IMR-90 (cell line): ENCODE data around the gene HIRA. TPM values are rescaled to one million over a fixed set of nuclear protein-coding genes. Genes with fewer than 3 reads are reported as not detected.

ENCODE experiments used
- ATAC-seq: fragments of 200-7000 bp; cut with Tn5 transposase; 2 replicates; pipeline ENCODE4 v1.9.1; 2020; ENCODE audit warnings: low read depth, mild to moderate bottlenecking, moderate library complexity
- BruUV-seq: library from RNA; stranded (reverse); fragments of 400-500 nt; replicated peaks from 2 replicates; lab custom pipeline; 2021; lab: Mats Ljungman, UMichigan
- CTCF ChIA-PET: fragments of 300-600 bp; formaldehyde crosslinking; extraction: SDS; loops from one replicate; lab custom pipeline; 2021; ENCODE audit warnings: antibody characterized with exemption; lab: Yijun Ruan, JAX
- POLR2A ChIA-PET: fragments of 300-600 bp; sonication (Branson Sonifier 250); formaldehyde crosslinking; loops from one replicate; lab custom pipeline; 2022; ENCODE audit warnings: antibody characterized with exemption; ENCODE audit not compliant: unreplicated experiment; lab: Charles Lee
- DNase-seq: peaks from one replicate; pipeline ENCODE4 v3.0.0; 2013
- H2AFZ ChIP-seq: replicated peaks from 2 replicates; pipeline ENCODE3; 2013; ENCODE audit warnings: low read length, mild to moderate bottlenecking; ENCODE audit not compliant: poor library complexity
- H2AK5ac ChIP-seq: 2 replicates; pipeline ENCODE4 v1.6.1; 2013; ENCODE audit warnings: low read depth, low read length, inconsistent platforms
- H2AK9ac ChIP-seq: replicated peaks from 2 replicates; pipeline ENCODE3; 2013; ENCODE audit warnings: mild to moderate bottlenecking, low read depth, low read length, moderate library complexity; ENCODE audit not compliant: poor library complexity
- H2BK120ac ChIP-seq: 2 replicates; pipeline ENCODE4 v1.6.1; 2013; ENCODE audit warnings: low read depth, low read length, inconsistent platforms
- H2BK15ac ChIP-seq: 3 replicates; pipeline ENCODE4 v1.6.1; 2013; ENCODE audit warnings: low read depth, low read length, inconsistent platforms
- H2BK20ac ChIP-seq: 2 replicates; pipeline ENCODE4 v1.6.1; 2013; ENCODE audit warnings: low read depth, mild to moderate bottlenecking, inconsistent platforms, low read length, moderate library complexity
- H2BK5ac ChIP-seq: 2 replicates; pipeline ENCODE4 v1.6.1; 2013; ENCODE audit warnings: mild to moderate bottlenecking, low read depth, low read length, inconsistent platforms; ENCODE audit not compliant: poor library complexity, severe bottlenecking
- H3K14ac ChIP-seq: replicated peaks from 2 replicates; pipeline ENCODE4 v1.6.1; 2013; ENCODE audit warnings: low read depth, low read length, inconsistent platforms
- H3K18ac ChIP-seq: 2 replicates; pipeline ENCODE4 v1.6.1; 2013; ENCODE audit warnings: low read depth, low read length, control low read depth
- H3K23ac ChIP-seq: 2 replicates; pipeline ENCODE4 v1.6.1; 2013; ENCODE audit warnings: low read depth, low read length, inconsistent platforms
- H3K27ac ChIP-seq: 2 replicates; pipeline ENCODE4 v1.5.1; 2013; ENCODE audit warnings: mild to moderate bottlenecking, control low read depth, low read length; ENCODE audit not compliant: insufficient read depth
- H3K27me3 ChIP-seq: 2 replicates; pipeline ENCODE4 v1.6.1; 2013; ENCODE audit warnings: low read length; ENCODE audit not compliant: control insufficient read depth, insufficient read depth
- H3K36me3 ChIP-seq: 2 replicates; pipeline ENCODE4 v1.6.1; 2013; ENCODE audit warnings: low read length, mixed read lengths; ENCODE audit not compliant: control insufficient read depth, insufficient read depth
- H3K4ac ChIP-seq: 2 replicates; pipeline ENCODE4 v1.6.1; 2013; ENCODE audit warnings: low read depth, low read length, inconsistent platforms
- H3K4me1 ChIP-seq: 2 replicates; pipeline ENCODE4 v1.6.1; 2013; ENCODE audit warnings: low read length, mixed read lengths; ENCODE audit not compliant: control insufficient read depth, insufficient read depth
- H3K4me2 ChIP-seq: 2 replicates; pipeline ENCODE4 v1.6.1; 2013; ENCODE audit warnings: low read depth, mild to moderate bottlenecking, control low read depth, low read length, moderate library complexity
- H3K4me3 ChIP-seq: 2 replicates; pipeline ENCODE4 v1.5.1; 2013; ENCODE audit warnings: low read depth, mild to moderate bottlenecking, control low read depth, low read length, moderate library complexity; ENCODE audit not compliant: insufficient read depth
- H3K56ac ChIP-seq: 2 replicates; pipeline ENCODE4 v1.6.1; 2013; ENCODE audit warnings: low read length, inconsistent platforms; ENCODE audit not compliant: insufficient read depth; ENCODE audit errors: extremely low read depth
- H3K79me1 ChIP-seq, 2 experiments: 2 replicates each; pipeline ENCODE4 v1.6.1; 2013; ENCODE audit warnings: low read length in 2 of 2, inconsistent platforms in 1 of 2, low read depth in 1 of 2
- H3K9ac ChIP-seq: 2 replicates; pipeline ENCODE4 v1.6.1; 2013; ENCODE audit warnings: low read depth, low read length, control low read depth
- H3K9me1 ChIP-seq: 2 replicates; pipeline ENCODE4 v1.6.1; 2013; ENCODE audit warnings: low read length, inconsistent platforms; ENCODE audit not compliant: insufficient read depth
- H3K9me3 ChIP-seq: 2 replicates; pipeline ENCODE4 v1.6.1; 2013; ENCODE audit warnings: low read length; ENCODE audit not compliant: control insufficient read depth, insufficient read depth
- H4K20me1 ChIP-seq: 2 replicates; pipeline ENCODE4 v1.6.1; 2013; ENCODE audit warnings: low read length, inconsistent platforms; ENCODE audit not compliant: insufficient read depth
- H4K5ac ChIP-seq: 2 replicates; pipeline ENCODE4 v1.6.1; 2013; ENCODE audit warnings: mild to moderate bottlenecking, low read depth, low read length, control low read depth
- H4K8ac ChIP-seq, 2 experiments: 2 replicates each; pipeline ENCODE4 v1.6.1; 2013; ENCODE audit warnings: low read depth in 2 of 2, low read length in 2 of 2, control low read depth in 1 of 2, inconsistent platforms in 1 of 2
- H4K91ac ChIP-seq: 2 replicates; pipeline ENCODE4 v1.6.1; 2013; ENCODE audit warnings: low read depth, low read length, inconsistent platforms; ENCODE audit not compliant: insufficient read depth
- BHLHE40 ChIP-seq: fragments of 150-350 bp; IDR thresholded peaks from 2 replicates; pipeline ENCODE4 v1.6.1; 2016; ENCODE audit warnings: mild to moderate bottlenecking, low read depth, low read length
- CEBPB ChIP-seq: IDR thresholded peaks from 2 replicates; pipeline ENCODE4 v1.6.1; 2012; ENCODE audit warnings: low read depth, low read length, improper control_type of control experiment
- CHD1 ChIP-seq: IDR thresholded peaks from 2 replicates; pipeline ENCODE4 v1.6.1; 2012; ENCODE audit warnings: low read depth, low read length, improper control_type of control experiment
- FOS ChIP-seq: fragments of 150-350 bp; IDR thresholded peaks from 2 replicates; pipeline ENCODE4 v1.6.1; 2016; ENCODE audit warnings: low read depth, low read length
- MAFK ChIP-seq: IDR thresholded peaks from 2 replicates; pipeline ENCODE4 v1.6.1; 2012; ENCODE audit warnings: low read depth, low read length, improper control_type of control experiment
- MAZ ChIP-seq: IDR thresholded peaks from 2 replicates; pipeline ENCODE4 v1.6.1; 2012; ENCODE audit warnings: low read depth, mild to moderate bottlenecking, low read length, improper control_type of control experiment, moderate library complexity, borderline replicate concordance
- MXI1 ChIP-seq: IDR thresholded peaks from 2 replicates; pipeline ENCODE4 v1.6.1; 2012; ENCODE audit warnings: low read depth, mild to moderate bottlenecking, low read length, moderate library complexity, borderline replicate concordance
- NFE2L2 ChIP-seq: fragments of 150-350 bp; IDR thresholded peaks from 2 replicates; pipeline ENCODE4 v1.6.1; 2016; ENCODE audit warnings: low read depth, mild to moderate bottlenecking, low read length
- POLR2A ChIP-seq: IDR thresholded peaks from 2 replicates; pipeline ENCODE4 v1.6.1; 2012; ENCODE audit warnings: mild to moderate bottlenecking, low read depth, low read length
- RAD21 ChIP-seq: IDR thresholded peaks from 2 replicates; pipeline ENCODE4 v1.6.1; 2012; ENCODE audit warnings: low read length, improper control_type of control experiment
- RCOR1 ChIP-seq: IDR thresholded peaks from 2 replicates; pipeline ENCODE4 v1.6.1; 2012; ENCODE audit warnings: mild to moderate bottlenecking, low read length, improper control_type of control experiment; ENCODE audit not compliant: insufficient replicate concordance
- RFX5 ChIP-seq: IDR thresholded peaks from 2 replicates; pipeline ENCODE4 v1.8.0; 2012; ENCODE audit warnings: low read depth, mild to moderate bottlenecking, low read length, moderate library complexity
- SMC3 ChIP-seq: fragments of 150-350 bp; IDR thresholded peaks from 2 replicates; pipeline ENCODE4 v1.6.1; 2016; ENCODE audit warnings: low read depth, mild to moderate bottlenecking, antibody characterized with exemption, low read length, moderate library complexity
- WGBS, 2 experiments: methylation state at CpG; one replicate each; pipeline versions ENCODE4 v1.1.5 to v1.1.7; 2013; ENCODE audit warnings: missing lambda C conversion rate in 2 of 2; ENCODE audit not compliant: insufficient read length in 1 of 2; ENCODE audit errors: extremely low coverage in 2 of 2; 5-methylcytosine and 5-hydroxymethylcytosine counted together
- dilution Hi-C: fragments of 300-500 bp; cut with HindIII; formaldehyde crosslinking; loops from one replicate; pipeline ENCODE4 v1.14.3; 2018; ENCODE audit warnings: low sequenced_read_pairs; ENCODE audit not compliant: unreplicated experiment
- in situ Hi-C: fragments of 300-500 bp; cut with MboI; formaldehyde crosslinking; loops from 3 replicates; pipeline ENCODE4 v1.14.3; 2019; ENCODE audit warnings: low sequenced_read_pairs, inconsistent platforms, mixed read lengths
- intact Hi-C: fragments of 100-400 bp; cut with micrococcal nuclease; formaldehyde crosslinking; loops from 2 replicates; pipeline ENCODE4 v1.10.0; 2022
- polyA plus RNA-seq, 3 experiments: library from polyadenylated mRNA; depleted of rRNA; stranded (reverse); fragments of >200 nt; gene quantifications; 2 replicates each; pipeline ENCODE4 v1.2.3, GENCODE V29; 2012; ENCODE audit warnings: low replicate concordance in 1 of 3
- total RNA-seq: library from RNA; depleted of rRNA; stranded (reverse); fragments of >200 nt; gene quantifications from 2 replicates; pipeline ENCODE4 v1.2.3, GENCODE V29; 2012
- TF ChIP-seq, protein P1 (sequence below): conservative IDR thresholded peaks from 2 replicates; pipeline ENCODE4 v1.5.1; 2012; ENCODE audit warnings: mild to moderate bottlenecking, low read depth, low read length, improper control_type of control experiment
- TF ChIP-seq, protein P2 (sequence below): fragments of 150-350 bp; IDR thresholded peaks from 2 replicates; pipeline ENCODE4 v1.6.1; 2016; ENCODE audit warnings: low read depth, mild to moderate bottlenecking, low read length, moderate library complexity, borderline replicate concordance
- TF ChIP-seq, protein P3 (sequence below): fragments of 150-350 bp; IDR thresholded peaks from 2 replicates; pipeline ENCODE4 v1.6.1; 2017; ENCODE audit warnings: mild to moderate bottlenecking, antibody characterized with exemption, low read length, low read depth

HIRA gene
- total and polyA plus RNA-seq, 2 of the 4 experiments (the other 2 are of a cell fraction) = 14.5 to 24.2 TPM

DNA sequence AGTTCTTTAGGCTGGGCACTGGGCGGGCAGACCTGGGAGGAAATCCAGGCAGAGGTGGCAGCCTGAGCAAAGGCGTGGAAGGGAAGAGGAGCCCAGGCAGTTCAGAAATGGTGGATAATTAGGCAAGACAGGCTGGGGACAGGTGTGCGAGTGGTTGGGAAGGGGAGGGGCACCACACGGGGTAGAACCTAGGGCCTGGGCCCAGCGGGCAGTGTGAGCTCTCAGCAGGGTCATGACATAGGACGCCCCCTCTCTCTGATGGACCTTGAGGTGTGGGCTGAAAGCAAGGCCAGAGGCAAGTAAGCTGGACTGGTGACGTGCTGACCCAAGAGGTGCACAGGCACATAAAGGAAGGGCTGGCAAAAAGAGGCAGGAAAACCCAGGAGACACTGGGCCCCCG is 40.7 kb upstream of the HIRA start:
- Histone ChIP-seq H3K4me1 (no peaks in the 10 kb centered on the region; the same call in 1 of the 2 replicates), H3K79me1 (peaks cover 26 to 64% of the 10 kb centered on the region in 2 experiments), H4K8ac (no peak overlapping the region), H3K27ac (no peak overlapping the region), H4K20me1 (peaks cover 52% of the 10 kb centered on the region), H3K9me1 (peaks cover 5% of the 10 kb centered on the region), H3K18ac (no peak overlapping the region), H2BK15ac (no peak overlapping the region), H3K14ac (no peak overlapping the region), H2BK5ac (no peak overlapping the region), H3K56ac (no peak overlapping the region), H2BK20ac (no peak overlapping the region), H3K36me3 (peaks cover 74% of the 10 kb centered on the region), H4K5ac (no peak overlapping the region), H3K4ac (no peak overlapping the region), H2AK5ac (no peak overlapping the region), H2AFZ (no peak overlapping the region), H3K27me3 (no peaks in the 10 kb centered on the region), H2BK120ac (no peak overlapping the region), H3K4me3 (no peak overlapping the region), H3K4me2 (no peak overlapping the region), H2AK9ac (no peak overlapping the region), H3K9ac (no peak overlapping the region), H3K23ac (no peak overlapping the region), H4K91ac (no peak overlapping the region), H3K9me3 (no peaks in the 10 kb centered on the region)
- intact Hi-C loops = no loop called here
- ATAC-seq (no peak), DNase-seq (no peak)
- CTCF ChIA-PET = no interaction called here
- 95% methylated on average over 3 of the region's 8 CpGs; no CpG with 5 or more reads in 1 of the 2 experiments for WGBS, 2 experiments
- BruUV-seq = no TSS peak
- POLR2A ChIA-PET = no interaction called here
- TF ChIP-seq SMC3 = no peak
- TF ChIP-seq MAFK = no peak
- TF ChIP-seq MAZ = no peak
- TF ChIP-seq POLR2A = no peak
- no peak for TF ChIP-seq CHD1
- TF ChIP-seq NFE2L2 = no peak
- no peak for TF ChIP-seq RAD21
- TF ChIP-seq RFX5 = no peak
- TF ChIP-seq MXI1 = no peak
- TF ChIP-seq RCOR1 = no peak
- TF ChIP-seq BHLHE40 = no peak
- no peak for TF ChIP-seq FOS
- TF ChIP-seq, protein P1, sequence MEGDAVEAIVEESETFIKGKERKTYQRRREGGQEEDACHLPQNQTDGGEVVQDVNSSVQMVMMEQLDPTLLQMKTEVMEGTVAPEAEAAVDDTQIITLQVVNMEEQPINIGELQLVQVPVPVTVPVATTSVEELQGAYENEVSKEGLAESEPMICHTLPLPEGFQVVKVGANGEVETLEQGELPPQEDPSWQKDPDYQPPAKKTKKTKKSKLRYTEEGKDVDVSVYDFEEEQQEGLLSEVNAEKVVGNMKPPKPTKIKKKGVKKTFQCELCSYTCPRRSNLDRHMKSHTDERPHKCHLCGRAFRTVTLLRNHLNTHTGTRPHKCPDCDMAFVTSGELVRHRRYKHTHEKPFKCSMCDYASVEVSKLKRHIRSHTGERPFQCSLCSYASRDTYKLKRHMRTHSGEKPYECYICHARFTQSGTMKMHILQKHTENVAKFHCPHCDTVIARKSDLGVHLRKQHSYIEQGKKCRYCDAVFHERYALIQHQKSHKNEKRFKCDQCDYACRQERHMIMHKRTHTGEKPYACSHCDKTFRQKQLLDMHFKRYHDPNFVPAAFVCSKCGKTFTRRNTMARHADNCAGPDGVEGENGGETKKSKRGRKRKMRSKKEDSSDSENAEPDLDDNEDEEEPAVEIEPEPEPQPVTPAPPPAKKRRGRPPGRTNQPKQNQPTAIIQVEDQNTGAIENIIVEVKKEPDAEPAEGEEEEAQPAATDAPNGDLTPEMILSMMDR = no peak
- TF ChIP-seq CEBPB = no peak
- TF ChIP-seq, protein P2, sequence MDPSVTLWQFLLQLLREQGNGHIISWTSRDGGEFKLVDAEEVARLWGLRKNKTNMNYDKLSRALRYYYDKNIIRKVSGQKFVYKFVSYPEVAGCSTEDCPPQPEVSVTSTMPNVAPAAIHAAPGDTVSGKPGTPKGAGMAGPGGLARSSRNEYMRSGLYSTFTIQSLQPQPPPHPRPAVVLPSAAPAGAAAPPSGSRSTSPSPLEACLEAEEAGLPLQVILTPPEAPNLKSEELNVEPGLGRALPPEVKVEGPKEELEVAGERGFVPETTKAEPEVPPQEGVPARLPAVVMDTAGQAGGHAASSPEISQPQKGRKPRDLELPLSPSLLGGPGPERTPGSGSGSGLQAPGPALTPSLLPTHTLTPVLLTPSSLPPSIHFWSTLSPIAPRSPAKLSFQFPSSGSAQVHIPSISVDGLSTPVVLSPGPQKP = no peak
- TF ChIP-seq, protein P3, sequence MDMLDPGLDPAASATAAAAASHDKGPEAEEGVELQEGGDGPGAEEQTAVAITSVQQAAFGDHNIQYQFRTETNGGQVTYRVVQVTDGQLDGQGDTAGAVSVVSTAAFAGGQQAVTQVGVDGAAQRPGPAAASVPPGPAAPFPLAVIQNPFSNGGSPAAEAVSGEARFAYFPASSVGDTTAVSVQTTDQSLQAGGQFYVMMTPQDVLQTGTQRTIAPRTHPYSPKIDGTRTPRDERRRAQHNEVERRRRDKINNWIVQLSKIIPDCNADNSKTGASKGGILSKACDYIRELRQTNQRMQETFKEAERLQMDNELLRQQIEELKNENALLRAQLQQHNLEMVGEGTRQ = no peak
- dilution Hi-C loops = no loop called here
- in situ Hi-C loops = no loop called here
